ENCODE data around the gene FEM1B.
"Not testable (repeated sequence)": the region's sequence is repeated elsewhere in the genome, so short reads cannot be mapped to it uniquely, and the experiment has no call there.

Gene FEM1B

GRCh38 chr15:68231102-68231818 lies 46.3 kb upstream of the FEM1B start:
- no peak for DNase-seq (ENCODE audit: low read depth)
- no peak for TF ChIP-seq CTCF (IDR thresholded peaks at IDR 0.05; ENCODE audit: control insufficient read depth, extremely low read depth, insufficient read depth)
- H3K4me3 ChIP-seq (ENCODE audit: low read depth, low read length): no peak overlapping the region

- no peak for TF ChIP-seq CTCF (IDR thresholded peaks at IDR 0.05; ENCODE audit: control insufficient read depth, extremely low read depth, insufficient read depth)
- no peak for DNase-seq (ENCODE audit: low read depth)
- no peak overlapping the region for H3K4me3 ChIP-seq (ENCODE audit: low read depth, low read length)
Observed at GRCh38 chr15:68232449-68232848, 45.1 kb upstream of the FEM1B start.

- no peak for DNase-seq (ENCODE audit: low read depth)
- no peak for TF ChIP-seq CTCF (IDR thresholded peaks at IDR 0.05; ENCODE audit: control insufficient read depth, extremely low read depth, insufficient read depth)
- no peak overlapping the region for H3K4me3 ChIP-seq (ENCODE audit: low read depth, low read length)
Observed at GRCh38 chr15:68232937-68233336, 44.6 kb upstream of the FEM1B start.

- no peak for TF ChIP-seq CTCF (IDR thresholded peaks at IDR 0.05; ENCODE audit: control insufficient read depth, extremely low read depth, insufficient read depth)
- no peak for DNase-seq (ENCODE audit: low read depth)
- H3K4me3 ChIP-seq (ENCODE audit: low read depth, low read length): no peak overlapping the region
Observed at GRCh38 chr15:68234060-68234459, 43.5 kb upstream of the FEM1B start.

- DNase-seq (ENCODE audit: low read depth); H3K4me3 ChIP-seq (ENCODE audit: low read depth, low read length): not testable (repeated sequence)
Observed at GRCh38 chr15:68234520-68234919, 43.0 kb upstream of the FEM1B start.

- no peak for TF ChIP-seq CTCF (IDR thresholded peaks at IDR 0.05; ENCODE audit: control insufficient read depth, extremely low read depth, insufficient read depth)
- no peak overlapping the region for H3K4me3 ChIP-seq (ENCODE audit: low read depth, low read length)
- DNase-seq (ENCODE audit: low read depth): no peak
Observed at GRCh38 chr15:68235022-68235421, 42.5 kb upstream of the FEM1B start.

- TF ChIP-seq CTCF (IDR thresholded peaks at IDR 0.05; ENCODE audit: control insufficient read depth, extremely low read depth, insufficient read depth): no peak
- no peak for DNase-seq (ENCODE audit: low read depth)
- H3K4me3 ChIP-seq (ENCODE audit: low read depth, low read length): no peak overlapping the region
Observed at GRCh38 chr15:68239025-68239424, 38.5 kb upstream of the FEM1B start.

Data from LNCaP clone FGC (cell line).